Erythroblast (primary cell): ENCODE results near the gene C16orf74.

Experiments used
- GATA1 ChIP-seq: IDR thresholded peaks from 2 replicates; pipeline ENCODE4 v1.6.1; 2011; ENCODE audit warnings: low read depth, mild to moderate bottlenecking, control low read depth, low read length, moderate library complexity
- POLR2A ChIP-seq: IDR thresholded peaks from 2 replicates; pipeline ENCODE4 v1.6.1; 2011; ENCODE audit warnings: mild to moderate bottlenecking, low read length

GRCh38 chr16:85763616-85764015 lies 12.7 kb upstream of the C16orf74 start:
- TF ChIP-seq POLR2A, result no peak
- TF ChIP-seq GATA1, result no peak
